NCI-H2107 treated with DMSO at 0.1 percent for 48 hours (cell line): ENCODE results near the gene CFAP99.
"Not testable (repeated sequence)": the region's sequence is repeated elsewhere in the genome, so short reads cannot be mapped to it uniquely, and the experiment has no call there.

Experiments
- DNase-seq: peaks from one replicate; lab custom pipeline; 2025; ENCODE audit not compliant: unreplicated experiment; lab: John Stamatoyannopoulos, UW

Gene CFAP99

GRCh38 chr4:2418650-2419571, at the start of gene CFAP99:
CFAP99 (plus strand) TSS chr4:2418955.
- peak; percentile 69 for DNase-seq

- DNase-seq = no peak
Observed at GRCh38 chr4:2370597-2371320, 48.0 kb upstream of the CFAP99 start.

DNA sequence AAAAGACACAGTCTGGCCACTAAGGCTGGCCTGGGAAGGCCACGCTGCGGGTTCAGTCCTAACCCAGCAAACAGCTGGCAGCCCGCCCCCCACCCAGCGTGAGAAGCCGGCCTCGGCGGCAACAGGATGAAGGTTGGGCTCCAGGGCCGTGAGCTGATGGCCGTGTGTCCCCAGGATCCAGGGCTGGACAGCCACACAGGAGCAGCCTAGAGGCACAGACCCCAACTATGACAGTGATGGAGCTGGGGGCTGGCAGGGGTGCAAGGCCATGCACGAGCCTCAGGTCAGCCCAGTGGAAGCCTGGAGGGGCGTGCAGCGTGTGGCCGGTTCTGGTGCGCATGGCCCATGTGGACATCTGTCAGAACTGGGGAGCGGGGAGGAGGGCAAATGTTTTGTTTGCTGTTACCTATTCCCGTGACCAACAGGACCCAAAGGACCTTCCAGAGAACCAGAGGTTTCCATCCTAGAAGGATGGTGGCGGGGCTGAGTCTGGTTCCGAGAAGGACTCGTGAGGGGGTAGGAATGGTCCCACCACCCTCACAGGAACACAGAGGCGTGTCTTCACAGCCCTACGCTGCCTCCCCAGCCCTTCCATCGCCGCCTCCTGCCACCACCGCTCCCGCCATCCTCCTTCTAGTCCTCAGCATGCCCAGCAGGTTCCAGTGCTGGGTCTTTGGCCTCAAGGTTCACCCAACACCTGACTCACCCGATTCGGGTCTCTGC, 46.8 kb upstream of the CFAP99 start:
- DNase-seq = no peak

GRCh38 chr4:2372488-2373030, 46.2 kb upstream of the CFAP99 start:
- DNase-seq = no peak

- no peak for DNase-seq
Observed at GRCh38 chr4:2373532-2373931, 45.2 kb upstream of the CFAP99 start.

- no peak for DNase-seq
Observed at GRCh38 chr4:2375427-2375826, 43.3 kb upstream of the CFAP99 start.

DNA sequence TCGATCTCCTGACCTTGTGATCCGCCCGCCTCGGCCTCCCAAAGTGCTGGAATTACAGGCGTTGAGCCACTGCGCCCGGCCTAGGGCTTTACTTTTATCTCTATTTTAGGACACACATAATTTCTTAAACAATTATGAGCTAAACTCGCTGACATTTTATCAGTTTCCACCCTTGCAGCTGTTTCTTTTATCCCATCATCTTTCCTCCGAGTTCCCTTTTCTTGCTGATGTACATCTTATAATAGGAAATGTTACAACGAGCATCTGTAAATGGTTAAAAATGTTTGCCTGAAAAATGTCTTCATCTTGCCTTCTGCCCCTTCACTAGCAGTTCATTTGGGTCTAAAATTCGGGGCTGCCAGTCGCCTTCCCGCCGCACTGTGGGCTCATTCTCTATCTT, 41.5 kb upstream of the CFAP99 start:
- DNase-seq = no peak

- DNase-seq = no peak
Observed at GRCh38 chr4:2378401-2378800, 40.4 kb upstream of the CFAP99 start.

- no peak for DNase-seq
Observed at GRCh38 chr4:2378898-2379297, 39.9 kb upstream of the CFAP99 start.

DNA sequence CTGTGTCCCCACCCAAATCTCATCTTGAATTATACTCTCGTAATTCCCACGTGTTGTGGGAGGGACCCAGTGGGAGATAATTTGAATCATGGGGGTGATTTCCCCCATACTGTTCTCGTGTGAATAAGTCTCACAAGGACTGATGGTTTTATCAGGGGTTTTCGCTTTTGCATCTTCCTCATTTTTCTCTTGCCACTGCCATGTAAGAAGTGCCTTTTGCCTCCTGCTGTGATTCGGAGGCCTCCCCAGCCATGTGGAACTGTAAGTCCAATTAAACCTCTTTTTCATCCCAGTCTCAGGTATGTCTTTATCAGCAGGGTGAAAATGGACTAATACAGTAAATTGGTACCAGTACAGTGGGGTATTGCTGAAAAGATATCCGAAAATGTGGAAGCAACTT, 38.2 kb upstream of the CFAP99 start:
- DNase-seq = not testable (repeated sequence)

DNA sequence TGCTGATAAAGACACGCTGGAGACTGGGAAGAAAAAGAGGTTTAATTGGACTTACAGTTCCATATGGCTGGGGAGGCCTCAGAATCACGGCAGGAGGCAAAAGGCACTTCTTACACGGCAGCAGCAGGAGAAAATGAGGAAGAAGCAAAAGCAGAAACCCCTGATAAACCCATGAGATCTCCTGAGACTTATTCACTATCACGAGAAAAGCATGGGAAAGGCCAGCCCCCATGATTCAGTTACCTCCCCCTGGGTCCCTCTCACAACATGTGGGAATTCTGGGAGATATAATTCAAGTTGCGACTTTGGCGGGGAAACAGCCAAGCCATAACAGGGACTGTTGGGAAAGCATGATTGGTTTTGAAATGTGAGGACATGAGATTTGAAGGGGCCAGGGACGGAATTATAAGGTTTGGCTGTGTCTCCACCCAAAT, 36.0 kb upstream of the CFAP99 start:
- DNase-seq = not testable (repeated sequence)

DNA sequence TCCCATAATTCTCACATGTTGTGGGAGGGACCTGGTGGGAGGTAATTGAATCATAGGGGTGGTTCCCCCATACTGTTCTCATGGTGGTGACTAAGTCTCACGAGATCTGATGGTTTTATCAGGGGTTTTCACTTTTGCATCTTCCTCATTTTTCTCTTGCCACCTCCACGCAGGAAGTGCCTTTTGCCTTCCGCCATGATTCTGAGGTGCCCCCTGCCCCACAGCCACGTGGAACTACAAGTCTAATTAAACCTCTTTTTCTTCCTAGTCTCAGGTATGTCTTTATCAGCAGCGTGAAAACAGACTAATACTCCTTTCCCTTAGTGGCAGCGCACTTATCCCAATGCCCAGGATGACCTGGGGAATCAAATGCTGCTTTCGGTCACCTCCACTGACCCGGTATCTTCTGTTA, 35.5 kb upstream of the CFAP99 start:
- DNase-seq = not testable (repeated sequence)

DNA sequence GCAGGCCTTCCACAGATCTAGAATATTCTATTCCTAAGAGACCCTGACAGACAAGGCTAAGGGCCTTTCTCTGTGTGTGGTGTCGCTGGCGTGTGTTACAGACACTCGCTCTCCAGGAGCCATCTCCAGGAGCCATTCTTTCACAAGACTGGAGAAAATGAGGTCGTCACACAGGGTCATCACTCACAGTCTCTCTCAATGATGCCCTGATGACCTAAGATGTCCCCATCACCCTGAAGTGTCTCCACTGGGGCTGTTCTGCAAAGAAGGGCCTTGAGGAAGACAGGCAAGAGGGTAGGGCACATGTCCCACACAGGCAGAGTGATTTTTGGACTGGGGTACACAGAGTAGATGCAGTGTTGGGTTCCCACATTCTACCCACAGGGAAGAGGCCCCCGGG, 35.0 kb upstream of the CFAP99 start:
- DNase-seq = no peak

DNA sequence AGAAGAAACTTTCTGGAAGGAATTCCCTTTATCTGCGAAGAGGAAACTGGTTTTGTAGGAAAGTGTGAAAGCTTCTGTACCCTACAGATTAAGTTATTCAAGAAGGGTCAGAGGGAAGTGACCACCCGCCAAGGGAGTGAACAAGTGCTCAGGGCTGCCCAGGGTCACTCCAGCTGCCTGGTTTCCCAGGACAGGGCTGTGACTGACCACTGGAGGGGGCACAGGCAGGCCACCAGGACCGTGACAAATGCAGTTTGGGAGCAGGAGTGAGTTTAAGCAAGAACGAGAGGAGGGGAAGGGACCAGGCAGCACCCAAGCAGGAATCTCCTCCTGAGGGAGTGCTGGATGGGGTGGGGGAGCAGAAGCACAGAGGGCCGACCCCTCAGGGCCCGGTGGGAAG, 34.5 kb upstream of the CFAP99 start:
- DNase-seq = no peak

- DNase-seq = no peak
Observed at GRCh38 chr4:2385516-2385915, 33.2 kb upstream of the CFAP99 start.

DNA sequence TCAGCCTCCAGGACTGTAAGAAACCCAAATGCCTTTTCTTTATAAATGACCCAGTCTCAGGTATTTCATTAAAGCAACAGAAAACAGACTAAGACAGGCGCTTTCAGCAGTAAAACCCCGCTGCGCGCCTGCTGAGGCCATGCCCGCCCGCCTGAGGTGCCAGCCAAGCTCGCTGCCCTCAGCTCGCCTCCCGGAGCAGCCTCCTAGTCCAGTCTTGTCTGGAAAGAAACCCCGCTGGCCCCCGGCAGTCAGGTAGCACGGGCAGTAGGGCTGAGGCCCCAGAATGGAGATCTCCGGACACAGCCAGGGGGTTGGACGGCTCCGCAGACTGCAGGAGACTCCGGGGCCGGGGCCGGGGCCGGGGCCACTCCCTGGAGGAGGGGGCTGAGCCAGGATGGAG, 32.0 kb upstream of the CFAP99 start:
- DNase-seq = no peak

- DNase-seq = no peak
Observed at GRCh38 chr4:2387218-2387617, 31.5 kb upstream of the CFAP99 start.

GRCh38 chr4:2387829-2388228, 30.9 kb upstream of the CFAP99 start:
- DNase-seq = no peak

DNA sequence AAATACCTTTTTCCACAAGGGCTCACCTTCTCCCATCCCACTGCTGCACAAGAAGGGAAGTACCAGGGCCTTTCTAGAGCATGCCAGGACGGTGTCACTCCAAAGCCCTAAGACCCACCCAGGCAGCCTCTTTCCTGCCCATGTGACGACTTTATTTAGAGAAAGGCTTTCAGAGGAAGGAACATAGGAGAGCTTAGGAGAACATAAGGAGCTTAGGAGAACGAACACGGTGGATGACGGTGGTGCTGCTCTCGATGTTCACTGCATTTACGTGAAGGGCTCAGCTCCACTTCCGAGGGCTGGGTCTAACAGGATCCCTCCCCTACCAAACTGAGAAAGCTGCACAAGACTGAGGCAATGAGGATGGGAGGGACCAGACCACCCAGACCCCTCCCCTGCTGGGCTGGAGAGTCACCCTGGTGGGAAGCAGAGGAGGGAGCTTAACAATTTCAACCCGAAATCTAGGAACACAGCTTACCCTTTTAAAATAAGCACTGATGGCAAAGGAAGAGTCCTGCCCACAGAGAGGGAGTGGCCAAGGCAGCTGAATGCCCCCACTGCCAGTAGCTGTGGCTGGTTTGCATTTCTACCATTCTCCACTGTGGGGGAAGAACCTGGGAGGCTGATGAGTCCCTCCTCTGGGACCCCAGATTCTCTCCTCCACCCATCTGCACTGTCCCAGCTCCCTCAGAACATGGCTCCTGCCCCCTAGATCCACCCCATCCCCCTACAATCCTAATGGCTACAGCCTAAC, 30.1 kb upstream of the CFAP99 start:
- no peak for DNase-seq

DNA sequence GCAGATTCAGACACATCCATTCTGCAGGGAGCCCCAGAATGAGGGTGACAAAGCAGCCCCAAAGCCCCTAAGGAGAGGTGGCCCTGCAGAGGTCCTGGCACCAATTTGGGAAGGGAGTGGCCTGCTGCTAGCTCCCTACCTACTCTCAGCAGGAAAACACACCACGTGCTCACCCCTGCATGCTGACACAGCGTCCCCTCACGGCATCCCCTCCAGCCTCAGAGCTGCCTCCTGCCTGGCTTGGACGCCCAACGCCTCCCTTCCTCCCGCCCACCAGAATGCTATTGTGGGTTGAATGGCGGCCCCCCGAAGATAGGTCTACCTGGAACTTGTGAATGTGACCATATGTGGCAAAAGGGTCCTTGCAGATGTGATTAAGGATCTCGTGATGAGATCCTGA, 29.1 kb upstream of the CFAP99 start:
- DNase-seq = no peak

- DNase-seq = no peak
Observed at GRCh38 chr4:2390146-2390545, 28.6 kb upstream of the CFAP99 start.
